Endothelial cell of umbilical vein (primary cell): ENCODE results near the gene ASIC5. TPM values are rescaled to one million over a fixed set of nuclear protein-coding genes. Genes with fewer than 3 reads are reported as not detected.

Experiments
- BruUV-seq: library from RNA; stranded (reverse); fragments of 400-500 nt; replicated peaks from 2 replicates; lab custom pipeline; 2021; lab: Mats Ljungman, UMichigan
- CTCF ChIA-PET: fragments of 300-600, 350-600 bp; sonication (Branson Sonifier 250); formaldehyde crosslinking; loops from one replicate; lab custom pipeline; 2021; ENCODE audit warnings: antibody characterized with exemption, inconsistent platforms; lab: Charles Lee
- POLR2A ChIA-PET: fragments of 300-600, 350-600 bp; sonication (Branson Sonifier 250); formaldehyde crosslinking; loops from one replicate; lab custom pipeline; 2021; ENCODE audit warnings: antibody characterized with exemption, inconsistent platforms; lab: Charles Lee
- DNase-seq: peaks from one replicate; pipeline ENCODE4 v3.0.0-alpha.2; 2011; ENCODE audit warnings: low read depth, low spot score
- FAIRE-seq: peaks from 2 replicates; lab custom pipeline; 2011; peaks lifted over from hg19 to GRCh38; lab: Jason Lieb, UNC
- H2AFZ ChIP-seq: 2 replicates; pipeline ENCODE4 v1.6.0; 2012; ENCODE audit warnings: low read depth, low read length, control low read depth, inconsistent platforms
- H3K27ac ChIP-seq: 2 replicates; pipeline ENCODE4 v1.5.1; 2011; ENCODE audit warnings: low read depth, mild to moderate bottlenecking, control low read depth, low read length, moderate library complexity; ENCODE audit not compliant: insufficient read depth
- H3K27me3 ChIP-seq, 2 experiments: 2 replicates each; pipeline versions ENCODE4 v1.6.0 to v1.6.1; 2011; ENCODE audit warnings: low read length in 2 of 2, mixed read lengths in 1 of 2; ENCODE audit not compliant: control insufficient read depth in 2 of 2, insufficient read depth in 2 of 2
- H3K36me3 ChIP-seq, 2 experiments: 2 replicates in 1 of 2; 3 replicates in 1 of 2; pipeline ENCODE4 v1.5.1; 2011; ENCODE audit warnings: low read length in 2 of 2, mild to moderate bottlenecking in 1 of 2, moderate library complexity in 1 of 2; ENCODE audit not compliant: control insufficient read depth in 2 of 2, insufficient read depth in 2 of 2; ENCODE audit errors: extremely low read depth in 1 of 2
- H3K4me1 ChIP-seq: 3 replicates; pipeline ENCODE4 v1.5.1; 2011; ENCODE audit warnings: mild to moderate bottlenecking, low read length; ENCODE audit not compliant: control insufficient read depth, insufficient read depth; ENCODE audit errors: extremely low read depth
- H3K4me2 ChIP-seq: 2 replicates; pipeline ENCODE4 v1.6.1; 2011; ENCODE audit warnings: low read length, control low read depth, mixed read lengths; ENCODE audit not compliant: insufficient read depth
- H3K4me3 ChIP-seq, 3 experiments: fragments of 200-600 bp in 1 of 3; sonication (generic), shearing (Covaris generic) in 1 of 3; replicated peaks in 1 of 3; 2 replicates each; pipeline ENCODE4 v1.5.1; 2011 to 2016; ENCODE audit warnings: control low read depth in 3 of 3, low read length in 3 of 3, mild to moderate bottlenecking in 2 of 3, inconsistent platforms in 1 of 3, low read depth in 1 of 3, moderate library complexity in 1 of 3; ENCODE audit not compliant: insufficient read depth in 1 of 3
- H3K79me2 ChIP-seq: 2 replicates; pipeline ENCODE4 v1.6.0; 2012; ENCODE audit warnings: low read length, inconsistent platforms; ENCODE audit not compliant: control insufficient read depth, insufficient read depth
- H3K9ac ChIP-seq: replicated peaks from 2 replicates; pipeline ENCODE3; 2011; ENCODE audit warnings: low read length, control low read depth; ENCODE audit not compliant: insufficient read depth; ENCODE audit errors: extremely low read depth
- H3K9me1 ChIP-seq: replicated peaks from 3 replicates; pipeline ENCODE4 v1.6.0; 2011; ENCODE audit warnings: mild to moderate bottlenecking, low read length; ENCODE audit not compliant: control insufficient read depth, insufficient read depth; ENCODE audit errors: extremely low read depth
- H3K9me3 ChIP-seq: replicated peaks from 2 replicates; pipeline ENCODE4 v1.5.1; 2012; ENCODE audit warnings: low read length, inconsistent platforms; ENCODE audit not compliant: control insufficient read depth, insufficient read depth
- H4K20me1 ChIP-seq: replicated peaks from 2 replicates; pipeline ENCODE3; 2011; ENCODE audit warnings: mild to moderate bottlenecking, low read length; ENCODE audit not compliant: control insufficient read depth, insufficient read depth; ENCODE audit errors: extremely low read depth
- CTCF ChIP-seq, 2 donors: IDR thresholded peaks; 1 replicate in 1 of 2; 2 replicates in 1 of 2; pipeline ENCODE4 v1.5.1; 2011; ENCODE audit warnings: low read length in 2 of 2, mild to moderate bottlenecking in 2 of 2, moderate library complexity in 2 of 2, control low read depth in 1 of 2, inconsistent platforms in 1 of 2, low read depth in 1 of 2; ENCODE audit not compliant: insufficient read depth in 1 of 2; ENCODE audit errors: extremely low read depth in 1 of 2
- EZH2 ChIP-seq: IDR thresholded peaks from 2 replicates; pipeline ENCODE4 v1.6.1; 2012; ENCODE audit warnings: borderline replicate concordance, low read depth, mild to moderate bottlenecking, moderate library complexity, low read length, inconsistent platforms; ENCODE audit not compliant: severe bottlenecking
- FOS ChIP-seq: IDR thresholded peaks from 2 replicates; pipeline ENCODE4 v1.6.1; 2011; ENCODE audit warnings: mild to moderate bottlenecking, low read length, moderate library complexity, borderline replicate concordance; ENCODE audit not compliant: insufficient read depth
- GATA2 ChIP-seq: IDR thresholded peaks from 2 replicates; pipeline ENCODE4 v1.7.0; 2011; ENCODE audit warnings: low read depth, mild to moderate bottlenecking, moderate library complexity, mixed read lengths, low read length; ENCODE audit not compliant: insufficient read length, insufficient read depth
- JUN ChIP-seq: IDR thresholded peaks from 2 replicates; pipeline ENCODE4 v1.6.1; 2011; ENCODE audit warnings: borderline replicate concordance, low read depth; ENCODE audit not compliant: insufficient read length, insufficient read depth
- MAX ChIP-seq: IDR thresholded peaks from 2 replicates; pipeline ENCODE4 v1.6.1; 2011; ENCODE audit not compliant: insufficient read depth, insufficient read length
- MYC ChIP-seq: IDR thresholded peaks from one replicate; pipeline ENCODE4 v1.6.1; 2011; ENCODE audit warnings: mild to moderate bottlenecking, low read depth, low read length
- POLR2A ChIP-seq: IDR thresholded peaks from 2 replicates; pipeline ENCODE4 v1.6.1; 2012; ENCODE audit warnings: low read depth, mild to moderate bottlenecking, control low read depth, low read length
- POLR2AphosphoS5 ChIP-seq: IDR thresholded peaks from 2 replicates; pipeline ENCODE4 v1.6.1; 2012; ENCODE audit warnings: low read depth, mild to moderate bottlenecking, control low read depth, low read length, moderate library complexity; ENCODE audit not compliant: insufficient read depth
- dilution Hi-C: fragments of 300-500 bp; cut with MboI; formaldehyde crosslinking; loops from one replicate; pipeline ENCODE4 v1.15.0; 2019; ENCODE audit warnings: low sequenced_read_pairs; ENCODE audit not compliant: extremely low pct_ligation_motif_present
- intact Hi-C: fragments of 100-400 bp; cut with micrococcal nuclease; formaldehyde crosslinking; loops from one replicate; pipeline ENCODE4 v1.10.0; 2022
- polyA plus RNA-seq, 4 experiments: library from polyadenylated mRNA; depleted of rRNA in 3 of 4; stranded (reverse) in 3 of 4; unstranded in 1 of 4; fragments of >200 nt; gene quantifications; 2 replicates each; pipeline versions ENCODE4 v1.2.1 to v1.2.3, GENCODE V29; 2011 to 2012; ENCODE audit warnings: missing spikeins in 1 of 4
- total RNA-seq: library from RNA; stranded (reverse); gene quantifications from 2 replicates; pipeline ENCODE4 v1.2.3, GENCODE V29; 2021

The ASIC5 gene
- total and polyA plus RNA-seq, 2 donors (not counting 3 experiments of a cell fraction or from before 2014, with no cell fraction given), result not detected

GRCh38 chr4:155785828-155786227, 80.2 kb downstream of the ASIC5 start:
- no peak overlapping the region for H3K4me3 ChIP-seq
- dilution Hi-C loops, result no loop called here
- POLR2A ChIA-PET, result no interaction called here

More at GRCh38 chr4:155785828-155786227, 80.2 kb downstream of the ASIC5 start:
- TF ChIP-seq MYC, result no peak
- TF ChIP-seq EZH2, result no peak
- TF ChIP-seq JUN, result no peak
- no peak for TF ChIP-seq POLR2AphosphoS5
- no peak for TF ChIP-seq MAX
- no peak for TF ChIP-seq CTCF (IDR thresholded peaks at IDR 0.05; ENCODE audit: extremely low read depth in 1 of 2, insufficient read depth in 1 of 2, low read depth in 1 of 2, low read length in 2 of 2)
- no peak for TF ChIP-seq FOS
- no peak for TF ChIP-seq POLR2A
- TF ChIP-seq GATA2, result no peak
- no peaks in the 10 kb centered on the region for H3K79me2 ChIP-seq
- FAIRE-seq (no peak), DNase-seq (no peak)
- H4K20me1 ChIP-seq, result no peaks in the 10 kb centered on the region
- H3K36me3 ChIP-seq, result no peaks in the 10 kb centered on the region
- intact Hi-C loops, result loop anchor here (2.0 to 10.0 kb wide), 2 partner anchors 761 to 803 kb away; no protein-coding TSS in a partner anchor
- H3K4me1 ChIP-seq, result no peaks in the 10 kb centered on the region
- H2AFZ ChIP-seq, result no peak overlapping the region
- no peak overlapping the region for H3K27ac ChIP-seq
- H3K9ac ChIP-seq, result no peak overlapping the region
- H3K9me3 ChIP-seq, result no peaks in the 10 kb centered on the region
- CTCF ChIA-PET, result interaction anchor here (1.0 to 2.8 kb wide), 5 partner anchors 257 to 381 kb away, joined by 3 to 100 read pairs (median 76); no protein-coding TSS in a partner anchor
- no peaks in the 10 kb centered on the region for H3K27me3 ChIP-seq
- BruUV-seq, result no TSS peak
- H3K4me2 ChIP-seq, result no peak overlapping the region
- H3K9me1 ChIP-seq, result no peaks in the 10 kb centered on the region
